ENCODE results near the gene IL3RA.
"Not testable (repeated sequence)": the region's sequence is repeated elsewhere in the genome, so short reads cannot be mapped to it uniquely, and the experiment has no call there.

IL3RA gene

DNA sequence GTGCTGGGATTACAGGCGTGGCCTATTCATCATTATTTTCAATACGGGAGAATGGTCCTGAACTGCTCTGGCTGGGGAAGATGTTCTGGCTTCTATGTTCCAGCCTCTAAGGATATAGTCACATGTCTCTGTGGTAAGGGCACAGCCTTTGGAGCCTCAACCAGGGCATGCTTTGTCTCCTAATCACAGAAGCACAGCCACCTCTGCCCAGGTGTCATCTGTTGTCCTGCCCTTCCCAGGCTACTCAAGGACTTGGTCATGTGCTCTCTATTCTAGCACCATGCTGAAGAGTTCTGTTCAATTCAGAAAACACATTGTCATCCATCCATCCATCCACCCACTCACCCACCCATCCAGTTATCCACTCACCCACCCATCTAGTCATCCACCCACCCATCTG, 86.6 kb downstream of the IL3RA start:
- H3K36me3 ChIP-seq (ENCODE audit: insufficient read depth, low read length) = peaks cover 49% of the 10 kb centered on the region
- no peak overlapping the region for H3K27ac ChIP-seq (ENCODE audit: low read depth, low read length)
- H3K4me3 ChIP-seq (ENCODE audit: low read depth in 1 of 2, low read length in 2 of 2) = no peak overlapping the region
- H3K4me1 ChIP-seq (ENCODE audit: insufficient read depth, low read length) = no peaks in the 10 kb centered on the region
- H3K27me3 ChIP-seq (ENCODE audit: control insufficient read depth in 1 of 2, insufficient read depth in 2 of 2, low read length in 2 of 2) = no peaks in the 10 kb centered on the region
- no peak overlapping the region for H3K9ac ChIP-seq (ENCODE audit: low read length)
- peaks cover 9% of the 10 kb centered on the region for H3K9me3 ChIP-seq (ENCODE audit: low read length)

DNA sequence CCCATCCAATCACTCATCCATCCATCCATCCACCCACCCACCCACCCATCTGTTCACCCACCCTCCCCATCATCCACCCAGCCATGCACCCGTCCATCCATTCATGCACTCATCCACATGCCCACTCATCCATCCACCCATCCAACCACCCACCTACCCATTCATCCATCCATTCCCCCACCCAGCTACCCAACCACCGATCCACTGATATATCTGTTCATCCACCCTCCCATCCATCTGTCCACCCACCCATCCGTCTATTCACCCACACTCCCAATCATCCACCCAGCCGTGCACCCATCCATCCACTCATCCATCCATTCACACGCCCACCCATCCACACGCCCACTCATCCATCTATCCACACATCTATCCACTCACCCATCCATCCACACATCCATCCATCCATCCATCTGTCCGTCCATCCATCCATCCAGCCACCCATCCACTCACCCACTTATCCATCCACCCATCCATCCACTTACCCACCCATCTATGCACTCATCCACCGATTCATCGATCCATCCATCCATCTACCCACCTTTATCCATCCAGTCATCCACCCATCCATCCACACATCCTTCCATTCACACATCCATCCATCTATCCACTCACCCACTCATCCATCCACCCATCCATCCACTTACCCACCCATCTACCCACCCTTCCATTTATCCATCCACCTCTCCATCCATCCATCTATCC, 87.7 kb downstream of the IL3RA start:
- Histone ChIP-seq H3K9me3 (ENCODE audit: low read length) (peaks cover 6% of the 10 kb centered on the region), H3K27me3 (ENCODE audit: control insufficient read depth in 1 of 2, insufficient read depth in 2 of 2, low read length in 2 of 2) (no peaks in the 10 kb centered on the region), H3K9ac (ENCODE audit: low read length) (no peak overlapping the region), H3K27ac (ENCODE audit: low read depth, low read length) (no peak overlapping the region), H3K36me3 (ENCODE audit: insufficient read depth, low read length) (peaks cover 44% of the 10 kb centered on the region), H3K4me1 (ENCODE audit: insufficient read depth, low read length) (no peaks in the 10 kb centered on the region), H3K4me3 (ENCODE audit: low read depth in 1 of 2, low read length in 2 of 2) (no peak overlapping the region)

- Histone ChIP-seq H3K9me3 (ENCODE audit: low read length) (peaks cover 6% of the 10 kb centered on the region), H3K27ac (ENCODE audit: low read depth, low read length) (no peak overlapping the region), H3K4me3 (ENCODE audit: low read depth in 1 of 2, low read length in 2 of 2) (no peak overlapping the region), H3K27me3 (ENCODE audit: control insufficient read depth in 1 of 2, insufficient read depth in 2 of 2, low read length in 2 of 2) (no peaks in the 10 kb centered on the region), H3K9ac (ENCODE audit: low read length) (no peak overlapping the region), H3K4me1 (ENCODE audit: insufficient read depth, low read length) (no peaks in the 10 kb centered on the region), H3K36me3 (ENCODE audit: insufficient read depth, low read length) (peaks cover 42% of the 10 kb centered on the region)
These were observed 88.8 kb downstream of the IL3RA start for GRCh38 chrX:1425381-1425780.

- H3K9ac ChIP-seq (ENCODE audit: low read length); H3K27me3 ChIP-seq (ENCODE audit: control insufficient read depth in 1 of 2, insufficient read depth in 2 of 2, low read length in 2 of 2); H3K4me3 ChIP-seq (ENCODE audit: low read depth in 1 of 2, low read length in 2 of 2); H3K4me1 ChIP-seq (ENCODE audit: insufficient read depth, low read length); H3K9me3 ChIP-seq (ENCODE audit: low read length); H3K27ac ChIP-seq (ENCODE audit: low read depth, low read length): not testable (repeated sequence)
- H3K36me3 ChIP-seq (ENCODE audit: insufficient read depth, low read length) = peaks cover 32% of the 10 kb centered on the region
These were observed 89.7 kb downstream of the IL3RA start for GRCh38 chrX:1426321-1426720.

DNA sequence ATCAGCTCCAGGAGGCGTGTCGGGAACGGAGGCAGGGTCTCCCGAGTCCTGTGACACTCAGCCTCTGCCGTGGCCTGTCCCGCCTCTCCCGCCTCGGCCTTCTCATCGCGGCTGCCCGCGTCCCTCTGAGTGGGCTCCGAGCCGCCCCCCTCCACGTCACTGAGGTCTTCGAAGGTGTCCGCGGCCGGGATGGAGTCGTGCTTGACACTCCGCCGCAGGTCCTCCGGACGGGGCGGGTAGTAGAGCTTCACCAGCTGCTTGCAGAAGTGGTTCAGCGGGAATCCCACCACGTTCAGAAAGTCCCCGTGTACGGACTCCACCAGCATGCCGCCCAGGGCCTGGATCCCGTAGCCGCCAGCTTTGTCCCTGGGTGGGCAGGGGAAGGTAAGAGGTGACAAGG, 91.2 kb downstream of the IL3RA start:
- Histone ChIP-seq H3K4me1 (ENCODE audit: insufficient read depth, low read length) (no peaks in the 10 kb centered on the region), H3K27ac (ENCODE audit: low read depth, low read length) (no peak overlapping the region), H3K27me3 (ENCODE audit: control insufficient read depth in 1 of 2, insufficient read depth in 2 of 2, low read length in 2 of 2) (no peaks in the 10 kb centered on the region), H3K36me3 (ENCODE audit: insufficient read depth, low read length) (peaks cover 18% of the 10 kb centered on the region), H3K9me3 (ENCODE audit: low read length) (no peaks in the 10 kb centered on the region), H3K9ac (ENCODE audit: low read length) (no peak overlapping the region), H3K4me3 (ENCODE audit: low read depth in 1 of 2, low read length in 2 of 2) (no peak overlapping the region)

DNA sequence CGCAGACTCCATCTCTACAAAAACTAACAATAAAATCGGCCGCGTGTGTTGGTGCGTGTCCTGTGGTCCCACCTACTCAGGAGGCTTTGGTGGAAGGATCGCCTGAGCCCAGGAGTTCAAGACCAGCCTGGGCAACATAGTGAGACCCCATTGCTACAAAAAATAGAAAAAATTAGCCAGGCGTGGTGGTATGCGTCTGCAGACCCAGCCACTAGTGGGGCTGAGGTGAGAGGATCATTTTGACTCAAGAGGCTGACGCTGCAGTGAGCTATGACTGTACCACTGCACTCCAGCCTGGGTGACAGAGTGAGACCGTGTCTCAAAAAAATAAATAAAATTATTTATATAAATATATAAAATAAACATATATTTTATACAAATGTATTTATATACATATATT, 93.9 kb downstream of the IL3RA start:
- H3K36me3 ChIP-seq (ENCODE audit: insufficient read depth, low read length) = peaks cover 14% of the 10 kb centered on the region
- no peak overlapping the region for H3K27ac ChIP-seq (ENCODE audit: low read depth, low read length)
- no peaks in the 10 kb centered on the region for H3K27me3 ChIP-seq (ENCODE audit: control insufficient read depth in 1 of 2, insufficient read depth in 2 of 2, low read length in 2 of 2)
- H3K4me1 ChIP-seq (ENCODE audit: insufficient read depth, low read length) = no peaks in the 10 kb centered on the region
- no peak overlapping the region for H3K9ac ChIP-seq (ENCODE audit: low read length)
- no peak overlapping the region for H3K4me3 ChIP-seq (ENCODE audit: low read depth in 1 of 2, low read length in 2 of 2)
- no peaks in the 10 kb centered on the region for H3K9me3 ChIP-seq (ENCODE audit: low read length)

Data from muscle layer of colon (tissue), 2 donors.